ENCODE data around the gene SLC10A7.

SLC10A7 gene

GRCh38 chr4:146436423-146437162, 85.1 kb downstream of the SLC10A7 start:
- H3K4me3 ChIP-seq (ENCODE audit: low read length) = no peak overlapping the region
- no peak for TF ChIP-seq CTCF (conservative IDR thresholded peaks at IDR 0.05; ENCODE audit: low read length)
- DNase-seq (ENCODE audit: low read depth) = peak; percentile 17

GRCh38 chr4:146435962-146436361, 85.8 kb downstream of the SLC10A7 start:
- no peak overlapping the region for H3K4me3 ChIP-seq (ENCODE audit: low read length)
- DNase-seq (ENCODE audit: low read depth) = no peak
- TF ChIP-seq CTCF (conservative IDR thresholded peaks at IDR 0.05; ENCODE audit: low read length) = no peak

GRCh38 chr4:146432065-146432464, 89.7 kb downstream of the SLC10A7 start:
- TF ChIP-seq CTCF (conservative IDR thresholded peaks at IDR 0.05; ENCODE audit: low read length) = no peak
- no peak for DNase-seq (ENCODE audit: low read depth)
- no peak overlapping the region for H3K4me3 ChIP-seq (ENCODE audit: low read length)

DNA sequence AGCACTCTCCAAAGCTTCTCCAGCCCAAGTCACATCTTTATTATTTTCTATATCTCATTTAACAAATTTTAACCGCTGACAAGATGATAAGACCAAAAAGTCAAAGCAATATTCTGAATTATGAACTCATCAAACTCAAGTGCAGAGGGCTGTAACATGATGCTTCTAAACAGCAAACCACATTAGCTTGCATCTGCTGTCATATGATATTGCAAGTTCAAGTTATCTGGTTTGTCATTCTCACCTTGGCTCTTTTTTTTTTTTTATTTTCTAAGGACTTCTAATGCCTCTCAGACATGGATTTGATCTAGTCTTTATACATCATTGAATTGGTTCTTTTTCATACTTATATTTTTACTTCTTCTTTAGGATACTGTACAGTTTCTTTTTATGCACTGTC, 93.4 kb downstream of the SLC10A7 start:
- no peak for DNase-seq (ENCODE audit: low read depth)
- no peak for TF ChIP-seq CTCF (conservative IDR thresholded peaks at IDR 0.05; ENCODE audit: low read length)

DNA sequence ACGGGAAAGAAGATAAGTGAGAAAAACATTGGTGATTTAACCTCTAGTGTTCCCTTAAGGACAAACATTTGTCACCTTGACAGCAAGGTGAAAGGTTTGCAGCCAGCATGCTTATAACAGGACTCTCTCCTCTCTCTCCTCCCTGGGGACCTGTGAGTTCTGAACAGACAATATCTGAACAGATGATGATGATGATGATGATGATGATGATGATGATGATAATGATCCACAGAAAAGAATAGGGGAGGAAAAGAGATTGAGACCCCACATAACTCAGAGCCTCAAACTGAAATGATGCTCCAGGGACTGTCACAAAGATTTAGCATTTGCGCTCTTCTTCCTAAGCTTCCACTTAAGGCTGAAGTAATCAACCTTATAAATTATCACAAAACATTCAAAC, 103.9 kb downstream of the SLC10A7 start:
- H3K4me3 ChIP-seq (ENCODE audit: low read length) = no peak overlapping the region
- no peak for DNase-seq (ENCODE audit: low read depth)
- TF ChIP-seq CTCF (conservative IDR thresholded peaks at IDR 0.05; ENCODE audit: low read length) = no peak

More for the DNA sequence above, 93.4 kb downstream of the SLC10A7 start:
- H3K4me3 ChIP-seq (ENCODE audit: low read length) = no peak overlapping the region

DNA sequence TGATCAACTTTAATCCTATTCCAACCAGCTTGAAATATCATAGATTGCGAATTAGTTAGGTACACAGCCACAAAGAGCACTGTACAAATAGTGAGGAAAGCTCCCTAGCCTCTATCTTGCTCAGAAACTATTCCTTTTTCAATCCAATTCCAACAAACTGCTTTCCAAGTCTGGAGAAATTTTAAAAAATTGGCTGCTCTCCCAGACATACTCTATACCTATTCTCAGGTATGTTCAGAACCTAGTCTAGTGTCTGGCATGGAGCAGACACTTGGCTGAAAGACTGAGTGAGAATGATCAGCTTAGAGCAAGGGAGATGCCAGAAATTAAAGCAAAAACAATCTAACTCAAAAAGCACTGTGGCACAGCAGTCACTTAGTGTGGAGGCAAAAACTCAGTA, 105.9 kb downstream of the SLC10A7 start:
- no peak for TF ChIP-seq CTCF (conservative IDR thresholded peaks at IDR 0.05; ENCODE audit: low read length)
- DNase-seq (ENCODE audit: low read depth) = no peak
- H3K4me3 ChIP-seq (ENCODE audit: low read length) = no peak overlapping the region

DNA sequence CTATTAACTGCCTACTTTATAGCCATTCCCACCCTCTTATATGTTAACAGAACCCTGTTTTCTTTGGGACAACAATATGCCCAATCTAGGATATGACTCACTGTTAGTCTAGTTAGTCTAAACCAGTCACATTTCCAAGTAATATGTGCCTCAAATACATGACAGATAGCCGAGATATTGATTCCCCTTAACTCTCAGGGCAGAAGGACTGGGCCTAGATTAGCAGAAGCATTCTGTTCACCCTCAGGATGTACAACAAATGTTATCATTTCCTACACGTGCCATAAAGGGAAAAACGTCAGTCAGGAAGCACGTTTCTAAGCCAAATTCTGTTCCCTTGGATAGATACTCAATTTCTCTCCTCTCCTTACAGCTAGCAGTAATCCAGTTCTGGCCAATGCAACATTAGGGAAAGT, 114.1 kb downstream of the SLC10A7 start:
- no peak for TF ChIP-seq CTCF (conservative IDR thresholded peaks at IDR 0.05; ENCODE audit: low read length)
- H3K4me3 ChIP-seq (ENCODE audit: low read length) = no peak overlapping the region
- DNase-seq (ENCODE audit: low read depth) = no peak

Measured in AG10803 (cell line).